Gastrocnemius medialis (tissue), 4 donors: ENCODE results near the gene CEP72.

Experiments used
- CTCF ChIP-seq, 5 experiments: fragments of 450-650 bp in 3 of 5; fragments of 200-600 bp in 2 of 5; sonication (generic) in 2 of 5; IDR thresholded peaks in 4 of 5; conservative IDR thresholded peaks in 1 of 5; 1 replicate in 4 of 5; 2 replicates in 1 of 5; pipeline ENCODE4 v1.5.1; 2016 to 2019; ENCODE audit warnings: antibody characterized with exemption in 5 of 5, mild to moderate bottlenecking in 3 of 5, moderate library complexity in 3 of 5
- POLR2A ChIP-seq, 2 donors: fragments of 450-650 bp; IDR thresholded peaks; one replicate each; pipeline ENCODE4 v1.6.1; 2017; ENCODE audit warnings: antibody characterized with exemption in 2 of 2, mild to moderate bottlenecking in 2 of 2, moderate library complexity in 2 of 2

DNA sequence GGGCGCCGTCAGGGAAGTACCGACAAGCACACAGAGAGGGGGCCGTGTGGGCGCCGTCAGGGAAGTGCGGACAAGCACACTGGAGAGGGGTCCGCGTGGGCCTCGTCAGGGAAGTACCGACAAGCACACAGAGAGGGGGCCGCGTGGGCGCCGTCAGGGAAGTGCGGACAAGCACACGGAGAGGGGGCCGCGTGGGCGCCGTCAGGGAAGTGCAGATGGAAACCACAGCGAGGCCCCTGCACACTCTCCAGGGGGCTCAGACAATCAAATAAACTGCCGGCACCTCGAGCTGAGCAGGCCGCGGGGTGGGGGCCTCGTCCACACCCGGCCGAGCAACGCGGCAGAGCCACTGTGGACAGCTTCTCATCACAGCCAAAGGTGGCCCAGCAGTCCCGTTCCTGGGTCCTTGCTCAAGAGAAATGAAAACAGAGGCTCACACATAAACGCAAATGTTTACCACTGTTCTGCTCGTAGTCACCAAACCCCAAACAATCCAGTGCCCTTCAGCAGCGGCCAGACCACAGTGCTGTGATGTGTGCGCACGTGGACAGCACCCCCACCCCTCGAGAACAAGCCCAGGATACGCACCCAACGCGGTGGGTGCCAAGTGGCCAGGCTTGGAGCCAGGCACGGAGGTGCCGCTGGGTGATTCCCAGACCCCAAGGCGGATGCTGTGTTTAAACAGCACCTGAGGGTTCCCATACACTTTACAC lies 56.3 kb downstream of the CEP72 start:
- TF ChIP-seq CTCF (IDR thresholded peaks at IDR 0.05 in 4 of 5, conservative IDR thresholded peaks at IDR 0.05 in 1 of 5): no peak
- no peak for TF ChIP-seq POLR2A (IDR thresholded peaks at IDR 0.05)
